Activated CD4-positive, alpha-beta T cell treated with anti-CD3 and anti-CD28 coated beads, Interleukin-2, amount 50 U/mL, for 48 hours (primary cell): ENCODE data around the gene SPATA18.
"Not testable (repeated sequence)": the region's sequence is repeated elsewhere in the genome, so short reads cannot be mapped to it uniquely, and the experiment has no call there.

ENCODE experiments used
- DNase-seq, 2 experiments: peaks; one replicate each; pipeline ENCODE4 v3.0.0-alpha.2; 2020

Gene SPATA18

GRCh38 chr4:52110171-52110570 is 59.1 kb downstream of the SPATA18 start:
- DNase-seq: no peak

GRCh38 chr4:52111995-52112394 is 60.9 kb downstream of the SPATA18 start:
- no peak for DNase-seq

- no peak for DNase-seq
Observed at GRCh38 chr4:52112411-52112810, 61.3 kb downstream of the SPATA18 start.

GRCh38 chr4:52116641-52117040 is 65.5 kb downstream of the SPATA18 start:
- DNase-seq: no peak

- DNase-seq: no peak
Observed at GRCh38 chr4:52126226-52126625, 75.1 kb downstream of the SPATA18 start.

GRCh38 chr4:52126966-52127365 is 75.9 kb downstream of the SPATA18 start:
- no peak for DNase-seq

GRCh38 chr4:52135171-52135570 is 84.1 kb downstream of the SPATA18 start:
- no peak for DNase-seq

- DNase-seq: not testable (repeated sequence)
Observed at GRCh38 chr4:52137152-52137551, 86.0 kb downstream of the SPATA18 start.

GRCh38 chr4:52142816-52143215 is 91.7 kb downstream of the SPATA18 start:
- no peak for DNase-seq

GRCh38 chr4:52143815-52144214 is 92.7 kb downstream of the SPATA18 start:
- DNase-seq: no peak

- DNase-seq: no peak
Observed at GRCh38 chr4:52144372-52144771, 93.3 kb downstream of the SPATA18 start.
